CD4-positive, alpha-beta T cell (primary cell): ENCODE measurements around the gene CFAP73. TPM values are rescaled to one million over a fixed set of nuclear protein-coding genes. Genes with fewer than 3 reads are reported as not detected.
A peak's percentile ranks its signal among the peaks of the same experiment; 100 is the strongest.

Source experiments
- ATAC-seq: fragments of 200-7000 bp; cut with Tn5 transposase; one replicate; pipeline ENCODE4 v1.10.0; 2022; ENCODE audit warnings: mild to moderate bottlenecking; ENCODE audit not compliant: poor library complexity
- CTCF ChIA-PET: fragments of 350-600 bp; sonication (Branson Sonifier 250); formaldehyde crosslinking; loops from one replicate; lab custom pipeline; 2021; ENCODE audit warnings: antibody characterized with exemption, inconsistent platforms; lab: Charles Lee
- POLR2A ChIA-PET: fragments of 350-600 bp; sonication (Branson Sonifier 250); formaldehyde crosslinking; loops from one replicate; lab custom pipeline; 2021; ENCODE audit warnings: antibody characterized with exemption, inconsistent platforms; lab: Charles Lee
- DNase-seq, 14 experiments: peaks; one replicate each; pipeline ENCODE4 v3.0.0-alpha.2; 2013 to 2020; ENCODE audit warnings: mixed read lengths in 2 of 14
- H3K27ac ChIP-seq, 2 donors: one replicate each; pipeline versions ENCODE4 v1.5.1 to v1.7.0; 2013; ENCODE audit warnings: low read length in 2 of 2, low read depth in 1 of 2, mild to moderate bottlenecking in 1 of 2
- H3K27me3 ChIP-seq, 2 experiments: 1 replicate in 1 of 2; 2 replicates in 1 of 2; pipeline versions ENCODE4 v1.6.1 to v1.7.0; 2013; ENCODE audit warnings: low read length in 2 of 2, control low read depth in 1 of 2, mild to moderate bottlenecking in 1 of 2, moderate library complexity in 1 of 2; ENCODE audit not compliant: insufficient read depth in 2 of 2, control insufficient read depth in 1 of 2
- H3K36me3 ChIP-seq: one replicate; pipeline ENCODE4 v1.6.1; 2013; ENCODE audit warnings: low read length, control low read depth; ENCODE audit not compliant: insufficient read depth
- H3K4me1 ChIP-seq: one replicate; pipeline ENCODE4 v1.6.1; 2013; ENCODE audit warnings: low read length, control low read depth; ENCODE audit not compliant: insufficient read depth
- H3K4me3 ChIP-seq: one replicate; pipeline ENCODE4 v1.5.1; 2013; ENCODE audit warnings: mild to moderate bottlenecking, low read length, moderate library complexity
- H3K9me3 ChIP-seq, 2 experiments: 1 replicate in 1 of 2; 2 replicates in 1 of 2; pipeline versions ENCODE4 v1.6.1 to v1.7.0; 2013; ENCODE audit warnings: low read length in 2 of 2, mild to moderate bottlenecking in 2 of 2, control low read depth in 1 of 2, moderate library complexity in 1 of 2; ENCODE audit not compliant: control insufficient read depth in 1 of 2, insufficient read depth in 1 of 2
- H3K27ac Mint-ChIP-seq: one replicate; pipeline ENCODE4 v1.8.0; 2020; ENCODE audit warnings: mixed read lengths
- H3K27me3 Mint-ChIP-seq: one replicate; pipeline ENCODE4 v1.8.0; 2021; ENCODE audit warnings: mixed read lengths
- H3K36me3 Mint-ChIP-seq: one replicate; pipeline ENCODE4 v1.8.0; 2021; ENCODE audit warnings: low read depth, mixed read lengths
- H3K4me1 Mint-ChIP-seq: one replicate; pipeline ENCODE4 v1.8.0; 2021; ENCODE audit warnings: low read depth, mixed read lengths
- H3K4me3 Mint-ChIP-seq: one replicate; pipeline ENCODE4 v1.8.0; 2020; ENCODE audit warnings: mild to moderate bottlenecking, mixed read lengths
- H3K9me3 Mint-ChIP-seq: one replicate; pipeline ENCODE4 v1.8.0; 2020; ENCODE audit warnings: mixed read lengths
- intact Hi-C, 2 experiments: fragments of 100-400 bp; cut with DNase I in 1 of 2; cut with micrococcal nuclease in 1 of 2; formaldehyde crosslinking; loops; one replicate each; pipeline versions ENCODE4 v1.15.1 to v1.9.0; 2023 to 2025; cut with DNase I, micrococcal nuclease
- total RNA-seq, 174 experiments: library from RNA in 2 of 174; stranded (reverse) in 2 of 174; gene quantifications; one replicate each; pipeline ENCODE4 v1.2.3 and lab custom pipeline; 2021 to 2026
- TF ChIP-seq, protein P1 (sequence below): fragments of 200-600 bp; IDR thresholded peaks from one replicate; pipeline ENCODE4 v1.8.0; 2022; ENCODE audit warnings: antibody characterized with exemption, mild to moderate bottlenecking

CFAP73 gene
- total RNA-seq, 2 experiments from 2014 or later, result 0.92 to 1.2 TPM

GRCh38 chr12:113128802-113129663 lies 20.5 kb upstream of the CFAP73 start:
- Mint-ChIP-seq H3K27ac (no peak overlapping the region), H3K27me3 (no peaks in the 10 kb centered on the region), H3K4me1 (peaks cover 5% of the 10 kb centered on the region), H3K9me3 (no peaks in the 10 kb centered on the region), H3K36me3 (no peaks in the 10 kb centered on the region), H3K4me3 (no peak overlapping the region)
- ChIA-PET CTCF (no interaction called here), POLR2A (no interaction called here)
- H3K9me3 ChIP-seq, result no peaks in the 10 kb centered on the region
- TF ChIP-seq, protein P1, sequence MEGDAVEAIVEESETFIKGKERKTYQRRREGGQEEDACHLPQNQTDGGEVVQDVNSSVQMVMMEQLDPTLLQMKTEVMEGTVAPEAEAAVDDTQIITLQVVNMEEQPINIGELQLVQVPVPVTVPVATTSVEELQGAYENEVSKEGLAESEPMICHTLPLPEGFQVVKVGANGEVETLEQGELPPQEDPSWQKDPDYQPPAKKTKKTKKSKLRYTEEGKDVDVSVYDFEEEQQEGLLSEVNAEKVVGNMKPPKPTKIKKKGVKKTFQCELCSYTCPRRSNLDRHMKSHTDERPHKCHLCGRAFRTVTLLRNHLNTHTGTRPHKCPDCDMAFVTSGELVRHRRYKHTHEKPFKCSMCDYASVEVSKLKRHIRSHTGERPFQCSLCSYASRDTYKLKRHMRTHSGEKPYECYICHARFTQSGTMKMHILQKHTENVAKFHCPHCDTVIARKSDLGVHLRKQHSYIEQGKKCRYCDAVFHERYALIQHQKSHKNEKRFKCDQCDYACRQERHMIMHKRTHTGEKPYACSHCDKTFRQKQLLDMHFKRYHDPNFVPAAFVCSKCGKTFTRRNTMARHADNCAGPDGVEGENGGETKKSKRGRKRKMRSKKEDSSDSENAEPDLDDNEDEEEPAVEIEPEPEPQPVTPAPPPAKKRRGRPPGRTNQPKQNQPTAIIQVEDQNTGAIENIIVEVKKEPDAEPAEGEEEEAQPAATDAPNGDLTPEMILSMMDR, result no peak
- H3K4me1 ChIP-seq, result peaks cover 4% of the 10 kb centered on the region
- H3K36me3 ChIP-seq, result no peaks in the 10 kb centered on the region
- no peak overlapping the region for H3K4me3 ChIP-seq
- no peak for DNase-seq
- H3K27me3 ChIP-seq, result no peaks in the 10 kb centered on the region
- no peak overlapping the region for H3K27ac ChIP-seq
- ATAC-seq, result peak; percentile 34
- intact Hi-C loops, result no loop called here

DNA sequence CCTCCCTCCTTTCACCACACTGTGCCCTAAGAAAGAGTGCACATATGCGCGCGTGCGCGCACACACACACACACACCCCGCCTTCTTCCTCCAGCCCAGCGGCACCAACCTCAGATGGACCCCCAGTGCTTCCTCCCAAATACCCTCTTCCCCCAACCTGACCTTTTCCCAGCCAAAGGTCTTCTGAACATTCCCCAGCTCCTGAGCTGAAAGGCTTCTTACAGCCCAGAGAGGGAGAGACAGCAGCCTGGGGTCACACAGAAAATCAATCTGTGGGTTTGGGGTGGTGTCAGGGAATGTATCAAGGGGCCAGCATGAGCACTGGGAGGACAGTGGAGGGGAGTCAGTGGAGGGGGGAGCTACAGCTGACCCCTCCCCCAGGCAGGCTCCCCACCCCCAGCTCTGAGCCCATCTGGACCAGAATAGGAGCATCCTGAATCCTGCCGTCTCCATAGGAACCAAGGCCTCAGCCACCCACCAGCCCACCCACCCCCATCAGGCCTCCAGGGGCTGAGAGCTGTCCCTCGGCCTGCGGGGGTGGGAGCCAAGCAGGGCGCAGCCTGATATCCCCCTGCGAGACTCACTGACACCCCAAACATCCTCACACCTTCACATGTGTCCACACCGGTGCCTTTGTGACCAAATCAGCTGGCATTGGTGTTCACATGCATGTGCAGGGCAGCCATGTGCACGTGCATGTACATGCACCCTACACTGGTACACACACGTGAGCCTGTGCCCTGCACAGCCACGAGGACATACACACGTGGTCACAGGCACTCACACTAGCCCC lies 19.7 kb upstream of the CFAP73 start:
- Mint-ChIP-seq H3K9me3 (no peaks in the 10 kb centered on the region), H3K27me3 (no peaks in the 10 kb centered on the region), H3K4me3 (no peak overlapping the region), H3K4me1 (peaks cover 5% of the 10 kb centered on the region), H3K27ac (no peak overlapping the region), H3K36me3 (no peaks in the 10 kb centered on the region)
- CTCF ChIA-PET, result no interaction called here
- H3K9me3 ChIP-seq, result no peaks in the 10 kb centered on the region
- H3K36me3 ChIP-seq, result no peaks in the 10 kb centered on the region
- ATAC-seq (no peak), DNase-seq (no peak)
- intact Hi-C loops, result no loop called here
- H3K4me3 ChIP-seq, result no peak overlapping the region
- H3K27me3 ChIP-seq, result no peaks in the 10 kb centered on the region
- TF ChIP-seq, protein P1, result no peak
- POLR2A ChIA-PET, result no interaction called here
- peaks cover 9% of the 10 kb centered on the region for H3K4me1 ChIP-seq
- no peak overlapping the region for H3K27ac ChIP-seq

GRCh38 chr12:113130457-113131135 lies 18.9 kb upstream of the CFAP73 start:
- H3K4me3 ChIP-seq, result no peak overlapping the region
- peaks cover 16% of the 10 kb centered on the region for H3K4me1 ChIP-seq
- Mint-ChIP-seq H3K27ac (no peak overlapping the region), H3K4me3 (no peak overlapping the region), H3K4me1 (peaks cover 5% of the 10 kb centered on the region), H3K9me3 (no peaks in the 10 kb centered on the region), H3K36me3 (no peaks in the 10 kb centered on the region), H3K27me3 (no peaks in the 10 kb centered on the region)
- intact Hi-C loops, result no loop called here
- ATAC-seq (no peak), DNase-seq (no peak)
- H3K36me3 ChIP-seq, result no peaks in the 10 kb centered on the region
- POLR2A ChIA-PET, result no interaction called here
- H3K27me3 ChIP-seq, result no peaks in the 10 kb centered on the region
- no peak overlapping the region for H3K27ac ChIP-seq
- TF ChIP-seq, protein P1, result no peak
- no peaks in the 10 kb centered on the region for H3K9me3 ChIP-seq
- CTCF ChIA-PET, result no interaction called here
